Measurements from ENCODE around the gene NANOS3. TPM values are rescaled to one million over a fixed set of nuclear protein-coding genes. Genes with fewer than 3 reads are reported as not detected.

The NANOS3 gene
- 1 to 10 TPM in 3 of 4 donors, under 1 TPM in 1; 0.79 to 2.6 (median 1.6) TPM for polyA plus RNA-seq (ENCODE audit: insufficient read length in 4 of 4)

- DNase-seq (ENCODE audit: low read depth in 4 of 4, low spot score in 3 of 4): no peak
Measured at GRCh38 chr19:13876834-13877233, at the start of gene NANOS3. Gene NANOS3 (plus strand): TSS chr19:13877134. CDS start chr19:13877249, 115 bp downstream.

- no peak for DNase-seq (ENCODE audit: low read depth in 4 of 4, low spot score in 3 of 4)
Measured at GRCh38 chr19:13827656-13828055, 49.3 kb upstream of the NANOS3 start.

DNA sequence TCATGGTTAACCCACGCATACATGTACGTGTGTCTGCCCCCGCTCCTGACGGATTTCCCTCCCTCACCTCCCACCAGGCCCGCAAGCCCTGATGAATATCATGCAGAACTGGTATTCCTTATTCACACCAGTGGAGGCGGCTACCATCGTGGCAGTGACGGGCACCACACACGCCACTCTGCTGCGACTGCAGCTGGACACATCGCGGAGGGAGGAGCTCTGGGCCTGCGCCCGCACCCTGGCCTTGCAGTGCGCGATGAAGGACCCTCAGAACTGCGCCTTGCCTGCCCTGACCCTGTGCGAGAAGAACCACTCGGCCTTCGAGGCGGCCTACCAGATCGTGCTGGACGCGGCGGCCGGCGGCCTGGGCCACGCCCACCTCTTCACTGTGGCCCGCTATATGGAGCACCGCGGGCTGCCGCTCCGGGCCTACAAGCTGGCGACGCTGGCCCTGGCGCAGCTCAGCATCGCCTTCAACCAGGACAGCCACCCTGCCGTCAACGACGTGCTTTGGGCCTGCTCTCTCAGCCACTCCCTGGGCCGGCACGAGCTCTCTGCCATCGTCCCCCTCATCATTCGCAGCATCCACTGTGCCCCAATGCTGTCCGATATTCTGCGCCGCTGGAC is 46.7 kb upstream of the NANOS3 start:
- no peak for DNase-seq (ENCODE audit: low read depth in 4 of 4, low spot score in 3 of 4)

DNA sequence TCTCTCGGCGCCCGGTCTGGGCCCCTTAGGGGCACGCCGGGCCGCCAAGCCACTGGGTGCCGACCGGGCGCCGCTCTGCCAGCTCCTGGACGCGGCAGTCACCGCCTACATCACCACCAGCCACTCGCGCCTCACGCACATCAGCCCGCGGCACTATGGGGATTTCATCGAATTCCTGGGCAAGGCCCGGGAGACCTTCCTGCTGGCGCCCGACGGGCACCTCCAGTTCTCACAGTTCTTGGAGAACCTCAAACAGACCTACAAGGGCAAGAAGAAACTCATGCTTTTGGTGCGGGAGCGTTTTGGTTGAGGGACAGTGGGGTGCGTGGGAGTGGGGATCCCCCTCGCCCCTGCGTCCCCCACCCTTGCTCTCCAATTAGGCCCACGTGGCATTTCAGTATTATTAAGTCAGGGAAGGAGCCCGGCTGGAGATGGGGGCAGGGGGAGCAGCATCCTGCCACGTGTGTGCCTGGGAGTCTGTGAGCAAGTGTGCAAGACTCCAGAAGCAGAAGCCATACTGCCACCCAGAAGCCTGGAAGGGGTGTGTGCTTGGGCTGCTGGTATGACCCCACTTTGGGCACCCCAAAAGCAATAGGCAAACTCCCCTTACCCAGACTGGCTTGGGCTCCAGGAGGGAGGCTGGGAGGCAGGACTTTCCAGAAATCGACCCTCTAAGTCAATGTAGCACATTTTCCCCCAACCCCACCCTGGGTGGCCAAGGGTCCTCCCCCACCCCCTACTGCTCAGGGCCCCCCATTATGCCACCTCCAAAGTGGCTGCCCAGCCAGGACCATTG is 46.0 kb upstream of the NANOS3 start:
- DNase-seq (ENCODE audit: low read depth in 4 of 4, low spot score in 3 of 4): no peak

- no peak for DNase-seq (ENCODE audit: low read depth in 4 of 4, low spot score in 3 of 4)
Measured at GRCh38 chr19:13831537-13832467, 45.1 kb upstream of the NANOS3 start.

DNA sequence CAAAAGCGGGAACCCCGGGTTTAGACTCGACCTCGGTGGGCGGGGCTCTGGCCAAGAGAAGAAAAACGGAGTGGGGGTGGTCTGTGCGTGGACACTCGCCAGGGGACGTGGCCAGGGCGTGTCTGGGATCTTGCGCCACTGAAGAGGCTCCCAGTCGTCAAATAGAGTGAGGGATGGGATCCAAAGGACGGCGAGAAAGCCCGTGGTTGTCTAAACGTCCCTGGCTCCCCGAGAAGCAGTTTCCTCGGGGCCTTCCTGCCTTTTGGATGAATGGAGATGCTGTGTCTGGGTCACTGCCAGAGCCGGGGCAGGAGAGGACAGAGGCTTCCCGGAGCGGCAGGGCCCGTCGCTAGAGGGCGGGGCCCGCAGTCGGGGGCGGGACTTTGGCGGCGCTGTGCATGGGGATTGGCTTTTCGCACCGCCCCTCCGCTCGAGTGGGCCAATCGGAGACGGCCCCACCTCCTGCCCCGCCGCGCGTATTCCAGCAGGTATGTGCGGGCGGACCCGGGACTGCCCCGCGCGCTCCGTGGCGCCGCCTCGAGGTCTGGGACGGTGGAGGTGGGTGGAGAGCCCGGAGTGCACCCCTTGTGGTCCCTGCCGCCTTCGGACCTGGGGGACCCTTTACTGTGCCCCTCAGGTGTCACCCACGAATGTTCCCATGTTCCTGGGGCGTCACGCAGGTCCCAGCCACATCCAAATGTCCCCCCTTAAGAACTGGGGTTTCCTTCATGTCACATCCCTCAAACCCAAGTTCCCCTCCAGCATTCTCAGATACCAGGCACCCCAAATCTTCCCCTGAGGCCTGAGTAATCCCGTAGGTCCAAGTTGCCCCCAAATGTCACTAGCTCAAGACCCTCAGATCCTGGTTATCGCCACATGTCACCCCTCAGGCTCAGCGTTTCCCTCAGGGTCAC is 43.3 kb upstream of the NANOS3 start:
- DNase-seq (ENCODE audit: low read depth in 4 of 4, low spot score in 3 of 4): peak in 2 of 4 donors; percentile 73 to 78

DNA sequence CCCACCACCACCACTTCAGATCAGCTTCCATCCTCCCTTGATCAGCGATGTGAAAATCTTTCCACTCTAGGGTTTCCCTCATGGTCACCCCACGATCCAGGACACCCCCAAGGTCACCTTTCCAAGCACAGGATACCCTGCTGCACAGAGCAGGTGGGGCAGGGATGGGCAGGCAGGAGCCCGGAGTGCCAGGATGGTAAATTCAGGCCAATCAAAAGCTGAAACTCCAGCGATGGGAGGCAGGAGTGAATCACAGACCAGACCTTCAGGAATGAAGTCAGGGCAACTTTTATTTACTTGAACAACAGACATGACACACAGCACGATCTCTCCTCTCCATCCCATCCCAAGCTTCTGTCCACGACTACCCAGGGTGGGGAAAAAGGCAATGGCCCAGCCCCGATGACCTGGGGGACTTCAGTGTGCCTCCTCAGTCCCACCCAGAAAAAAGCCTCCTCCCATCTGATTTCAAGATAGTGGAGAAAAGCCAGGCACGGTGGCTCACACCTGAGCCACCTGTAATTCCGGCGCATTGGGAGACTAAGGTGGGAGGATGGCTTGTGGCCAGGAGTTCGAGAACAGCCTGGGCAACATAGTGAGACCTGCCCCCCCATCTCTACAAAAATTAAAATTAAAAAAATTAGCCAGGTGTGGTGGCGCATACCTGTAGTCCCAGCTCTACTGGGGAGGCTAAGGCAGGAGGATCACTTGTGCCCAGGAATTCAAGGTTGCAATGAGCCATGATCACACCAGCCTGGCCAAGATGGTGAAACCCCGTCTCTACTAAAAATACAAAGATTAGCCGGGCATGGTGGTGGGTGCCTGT is 42.5 kb upstream of the NANOS3 start:
- DNase-seq (ENCODE audit: low read depth in 4 of 4, low spot score in 3 of 4): no peak

GRCh38 chr19:13835791-13836723 is 40.9 kb upstream of the NANOS3 start:
- no peak for DNase-seq (ENCODE audit: low read depth in 4 of 4, low spot score in 3 of 4)

DNA sequence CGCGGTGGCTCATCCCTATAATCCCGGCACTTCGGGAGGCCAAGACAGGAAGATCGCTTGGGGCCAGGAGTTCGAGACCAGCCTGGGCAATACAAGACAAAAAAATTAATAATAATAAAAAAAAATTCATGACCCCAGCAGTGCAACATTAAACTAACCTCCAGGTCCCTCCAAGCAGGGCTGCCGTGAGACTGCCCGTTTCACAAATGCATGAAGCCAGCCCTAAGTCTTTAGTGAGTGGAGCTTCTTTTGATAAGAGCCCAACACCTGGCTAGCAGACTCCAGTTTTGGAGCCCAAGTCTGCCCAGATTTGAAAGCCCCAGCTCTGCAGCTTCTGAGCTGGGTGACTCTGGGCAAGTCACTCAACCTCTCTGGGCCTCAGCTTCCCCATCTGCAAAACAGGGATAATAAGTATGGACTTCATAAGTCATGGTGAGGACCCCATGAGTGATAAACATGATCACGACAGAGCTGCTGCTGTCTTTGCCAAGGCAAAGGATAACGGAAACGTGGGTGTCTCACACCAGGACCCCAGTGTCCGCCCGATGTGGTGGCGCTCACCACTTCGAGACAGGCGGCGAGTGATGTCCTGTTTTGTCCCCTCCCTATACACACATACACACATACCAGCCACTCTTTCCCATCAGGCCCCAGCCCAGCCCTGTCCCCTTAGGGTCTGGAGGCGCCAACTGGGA is 38.4 kb upstream of the NANOS3 start:
- no peak for DNase-seq (ENCODE audit: low read depth in 4 of 4, low spot score in 3 of 4)

DNA sequence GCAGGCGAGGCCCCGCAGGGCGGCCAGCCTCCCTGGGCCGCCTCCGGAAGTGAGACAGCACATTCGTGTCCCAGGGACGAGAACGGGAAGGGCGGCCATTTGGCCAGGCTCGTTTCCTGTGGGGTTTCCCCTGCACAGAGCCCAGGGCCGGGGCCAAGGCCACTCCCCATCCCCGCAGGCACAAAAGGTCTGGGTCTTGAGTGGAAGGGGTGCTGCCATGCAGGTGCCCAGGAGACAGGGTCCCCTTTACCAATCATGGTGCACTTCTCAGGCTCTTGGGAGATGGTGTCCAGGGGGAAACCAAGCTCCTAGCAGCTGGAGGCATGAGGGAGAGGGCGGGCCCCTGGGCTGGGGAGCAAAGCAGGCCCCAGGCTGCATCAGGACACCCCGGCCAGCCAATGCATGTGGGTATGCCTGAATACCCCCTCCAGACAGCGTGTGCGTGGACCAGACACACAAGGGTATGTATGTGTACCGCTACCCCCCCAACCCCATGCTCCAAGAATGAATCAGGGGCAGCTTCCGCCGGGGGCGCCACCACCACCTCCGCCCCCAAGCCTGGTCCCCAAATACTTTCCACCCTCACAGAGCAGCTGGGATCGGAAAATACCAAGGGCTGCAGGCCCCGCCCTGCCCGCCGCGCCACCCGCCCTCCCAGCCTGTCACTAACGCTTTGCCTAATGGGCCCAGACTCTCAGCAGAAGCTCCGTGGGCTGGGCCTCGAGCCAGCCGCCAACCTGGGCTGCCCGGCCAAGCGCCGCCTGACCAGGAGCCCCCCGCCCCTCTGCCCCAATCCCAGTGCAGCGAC is 37.6 kb upstream of the NANOS3 start:
- DNase-seq (ENCODE audit: low read depth in 4 of 4, low spot score in 3 of 4): no peak

- DNase-seq (ENCODE audit: low read depth in 4 of 4, low spot score in 3 of 4): no peak
Measured at GRCh38 chr19:13839938-13840304, 37.0 kb upstream of the NANOS3 start.

- no peak for DNase-seq (ENCODE audit: low read depth in 4 of 4, low spot score in 3 of 4)
Measured at GRCh38 chr19:13840305-13841085, 36.4 kb upstream of the NANOS3 start.

DNA sequence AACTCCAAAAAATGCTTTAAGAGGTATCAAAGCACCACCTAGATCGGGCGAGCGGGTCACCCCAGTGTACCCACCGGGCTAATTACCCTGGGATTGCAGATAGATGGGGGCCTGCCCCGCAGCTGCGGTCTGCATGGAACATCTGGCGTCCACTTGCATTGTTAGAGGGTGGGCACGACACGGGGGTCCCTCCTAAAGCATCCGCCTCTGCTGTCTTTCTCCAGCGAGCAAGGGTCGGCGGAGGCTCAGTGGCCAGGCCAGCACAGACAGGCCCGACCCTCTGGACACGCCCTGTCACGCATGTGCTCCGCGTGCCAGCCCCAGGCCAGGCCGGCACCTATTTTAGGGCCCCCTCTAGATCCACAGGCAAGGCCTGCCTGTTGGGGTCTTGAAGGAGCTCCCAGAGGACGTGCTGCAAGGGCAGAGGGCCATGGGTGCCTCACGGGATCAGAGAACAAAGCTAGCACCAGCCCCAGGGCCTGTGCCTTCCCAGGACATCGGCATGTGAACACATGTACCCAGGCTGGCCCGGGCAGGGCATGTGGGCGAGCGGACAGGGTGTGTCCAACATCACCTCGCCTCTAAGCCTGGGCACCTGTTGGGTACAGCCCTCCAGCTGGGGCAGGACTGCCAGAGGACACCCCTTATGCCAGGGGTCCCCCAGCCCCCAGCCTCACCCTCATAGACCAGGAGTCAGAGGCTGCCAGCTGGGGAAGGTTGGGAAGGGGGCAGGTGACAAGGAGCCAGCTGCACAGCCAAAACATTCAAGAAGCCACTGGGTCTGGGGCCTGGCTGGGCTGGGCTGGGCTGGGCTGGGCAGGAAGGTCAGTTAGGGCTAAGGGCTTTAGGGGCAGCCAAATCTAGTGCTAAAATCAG is 35.6 kb upstream of the NANOS3 start:
- DNase-seq (ENCODE audit: low read depth in 4 of 4, low spot score in 3 of 4): no peak

DNA sequence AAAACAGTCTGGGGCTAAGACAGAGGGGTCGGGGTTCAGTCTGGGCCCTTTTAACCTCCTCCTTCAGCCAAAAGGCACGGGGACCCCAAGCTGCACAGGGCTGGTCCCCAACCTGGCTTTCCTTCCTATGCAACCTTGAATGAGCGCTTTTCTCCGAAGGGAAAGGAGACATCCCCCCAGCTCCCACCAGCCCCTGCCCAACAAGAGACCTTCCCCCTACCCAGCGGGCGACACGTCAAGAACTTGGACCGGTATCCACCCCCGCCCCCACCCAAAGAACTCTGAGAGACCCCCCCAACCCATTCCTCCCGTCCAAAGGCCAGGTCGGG is 35.0 kb upstream of the NANOS3 start:
- no peak for DNase-seq (ENCODE audit: low read depth in 4 of 4, low spot score in 3 of 4)

Data from left renal pelvis (tissue), 4 donors.